Mucosa of stomach (tissue), 1 donor: ENCODE data around the gene KCNE5.
"Not testable (repeated sequence)": the region's sequence is repeated elsewhere in the genome, so short reads cannot be mapped to it uniquely, and the experiment has no call there.

Source experiments
- H3K27me3 ChIP-seq: one replicate; pipeline ENCODE4 v1.7.0; 2013; ENCODE audit warnings: mild to moderate bottlenecking, low read length; ENCODE audit not compliant: control insufficient read depth, insufficient read depth
- H3K36me3 ChIP-seq: one replicate; pipeline ENCODE4 v1.7.0; 2013; ENCODE audit warnings: low read length; ENCODE audit not compliant: control insufficient read depth, insufficient read depth
- H3K4me1 ChIP-seq: one replicate; pipeline ENCODE4 v1.7.0; 2013; ENCODE audit warnings: mild to moderate bottlenecking, low read length; ENCODE audit not compliant: control insufficient read depth, insufficient read depth
- H3K4me3 ChIP-seq: one replicate; pipeline ENCODE4 v1.7.0; 2013; ENCODE audit warnings: low read length
- H3K9ac ChIP-seq: one replicate; pipeline ENCODE4 v1.7.0; 2013; ENCODE audit warnings: mild to moderate bottlenecking, low read length, moderate library complexity
- H3K9me3 ChIP-seq: one replicate; pipeline ENCODE4 v1.7.0; 2013; ENCODE audit warnings: mild to moderate bottlenecking, low read length, moderate library complexity; ENCODE audit not compliant: control insufficient read depth
- donor health status: Pancreatic carcinoma.

The KCNE5 gene

DNA sequence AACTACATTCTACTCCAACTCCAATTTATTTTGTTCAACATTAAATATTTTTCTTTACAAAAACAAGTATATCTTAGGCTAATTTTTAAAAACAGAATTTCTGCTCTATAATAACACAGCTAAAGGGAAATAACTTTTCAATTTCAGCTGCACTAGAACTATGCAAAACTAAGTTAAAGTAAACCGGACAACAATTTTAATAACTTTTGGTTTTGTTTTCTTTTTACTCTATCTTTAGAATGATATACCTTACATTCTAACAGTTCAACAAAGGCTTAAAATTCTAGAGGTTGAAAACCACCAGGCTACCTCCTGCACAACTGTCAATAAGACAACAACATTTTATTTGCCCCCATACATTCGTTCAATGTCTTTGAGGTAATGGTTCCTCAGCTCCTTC is 18.7 kb upstream of the KCNE5 start:
- Histone ChIP-seq H3K36me3 (no peaks in the 10 kb centered on the region), H3K4me1 (no peaks in the 10 kb centered on the region), H3K27me3 (no peaks in the 10 kb centered on the region), H3K9me3 (no peaks in the 10 kb centered on the region), H3K4me3 (no peak overlapping the region), H3K9ac (no peak overlapping the region)

DNA sequence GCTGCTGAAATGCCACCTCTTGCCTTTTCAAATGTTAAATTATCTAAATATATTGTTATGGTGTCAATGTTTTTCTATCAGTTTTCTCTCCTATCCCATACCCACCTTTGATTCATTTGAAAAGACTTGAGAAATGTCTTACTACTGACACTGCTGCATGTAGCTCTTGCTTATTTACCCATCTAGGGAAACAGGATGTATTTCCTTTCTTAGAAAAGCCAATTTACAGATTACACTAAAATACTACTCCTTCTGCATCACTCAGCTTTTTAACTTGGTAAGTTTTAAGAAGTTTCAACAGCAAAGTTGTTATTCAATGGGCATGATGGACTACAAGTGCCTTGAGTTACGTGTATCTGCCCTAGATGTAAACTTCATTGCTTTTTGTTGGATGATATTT is 13.2 kb upstream of the KCNE5 start:
- no peaks in the 10 kb centered on the region for H3K27me3 ChIP-seq

GRCh38 chrX:109637477-109637876 is 12.5 kb upstream of the KCNE5 start:
- H3K27me3 ChIP-seq, H3K36me3 ChIP-seq: not testable (repeated sequence)

More for the DNA sequence above, 13.2 kb upstream of the KCNE5 start:
- Histone ChIP-seq H3K9ac (no peak overlapping the region), H3K9me3 (no peaks in the 10 kb centered on the region), H3K4me3 (no peak overlapping the region), H3K4me1 (no peaks in the 10 kb centered on the region), H3K36me3 (no peaks in the 10 kb centered on the region)

DNA sequence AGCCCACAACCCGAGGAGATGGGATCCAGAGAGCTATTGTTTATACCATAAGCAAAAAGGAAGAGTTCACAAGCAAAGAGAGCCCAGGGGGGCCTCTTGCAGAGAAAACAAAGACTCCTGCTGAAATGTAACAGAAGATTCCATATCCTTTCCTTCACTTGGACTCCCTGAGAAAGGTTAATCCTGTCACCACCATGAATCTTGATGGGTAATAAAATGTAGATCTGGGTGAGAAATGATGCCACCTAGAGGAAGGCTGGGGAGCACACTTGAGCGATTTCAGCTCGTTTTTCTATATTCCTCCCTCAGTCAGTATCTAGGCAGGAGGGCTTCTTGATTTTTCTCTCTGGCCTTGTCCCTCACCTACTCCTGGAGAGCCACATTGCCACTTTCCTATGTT is 10.2 kb upstream of the KCNE5 start:
- no peaks in the 10 kb centered on the region for H3K4me1 ChIP-seq
- no peaks in the 10 kb centered on the region for H3K36me3 ChIP-seq
- H3K9ac ChIP-seq, result no peak overlapping the region
- no peaks in the 10 kb centered on the region for H3K9me3 ChIP-seq
- H3K4me3 ChIP-seq, result no peak overlapping the region
- no peaks in the 10 kb centered on the region for H3K27me3 ChIP-seq

More at GRCh38 chrX:109637477-109637876, 12.5 kb upstream of the KCNE5 start:
- not testable (repeated sequence) for H3K4me3 ChIP-seq, H3K4me1 ChIP-seq, H3K9ac ChIP-seq, H3K9me3 ChIP-seq

DNA sequence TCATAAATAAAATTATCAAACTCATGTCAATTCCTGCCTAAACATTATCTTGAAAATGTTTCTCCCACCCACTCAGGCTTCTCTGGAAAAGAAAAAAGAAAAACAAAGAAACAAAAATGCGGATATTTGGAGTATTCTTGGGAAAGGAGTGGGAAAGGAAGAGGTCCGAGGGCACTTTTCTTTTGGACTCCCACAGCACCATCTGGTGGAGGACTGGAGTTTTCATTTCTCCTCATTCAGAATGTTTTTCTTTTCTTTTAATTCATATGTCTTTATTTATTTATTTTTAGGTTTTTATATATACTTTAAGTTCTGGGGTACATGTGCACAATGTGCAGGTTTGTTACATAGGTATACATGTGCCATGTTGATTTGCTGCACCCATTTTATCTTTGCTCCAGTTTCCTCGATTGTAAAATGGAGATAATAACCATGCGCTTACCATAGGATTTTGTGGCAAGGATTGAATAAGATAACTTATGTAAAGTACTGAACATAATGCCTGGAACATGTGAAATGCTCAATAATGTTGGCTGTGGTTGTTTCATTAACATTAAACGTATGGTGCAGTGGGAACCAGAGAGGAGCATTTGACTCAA is 8.0 kb upstream of the KCNE5 start:
- Histone ChIP-seq H3K9me3 (no peaks in the 10 kb centered on the region), H3K4me1 (no peaks in the 10 kb centered on the region), H3K4me3 (no peak overlapping the region), H3K9ac (no peak overlapping the region), H3K36me3 (no peaks in the 10 kb centered on the region), H3K27me3 (no peaks in the 10 kb centered on the region)

GRCh38 chrX:109629310-109629709 is 4.3 kb upstream of the KCNE5 start:
- Histone ChIP-seq H3K4me1 (no peaks in the 10 kb centered on the region), H3K9ac (no peak overlapping the region), H3K9me3 (no peaks in the 10 kb centered on the region), H3K27me3 (no peaks in the 10 kb centered on the region), H3K36me3 (no peaks in the 10 kb centered on the region), H3K4me3 (no peak overlapping the region)

DNA sequence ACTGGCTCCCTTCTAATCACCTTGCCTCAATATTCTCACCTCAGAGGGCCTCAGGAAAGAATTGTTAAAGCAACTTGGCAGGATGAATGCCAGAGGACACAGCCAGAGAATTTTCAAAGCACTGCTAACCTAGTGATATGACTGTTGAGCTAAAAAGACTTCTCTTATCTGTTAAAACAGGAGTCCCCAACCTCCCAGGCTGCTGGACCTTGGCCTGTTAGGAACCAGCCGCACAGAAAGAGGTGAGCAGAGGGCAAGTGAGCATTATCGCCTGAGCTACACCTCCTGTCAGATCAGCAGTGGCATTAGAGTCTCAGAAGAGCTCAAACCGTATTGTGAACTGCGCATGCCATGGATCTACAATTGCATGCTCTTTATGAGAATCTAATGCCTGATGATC is 1.7 kb upstream of the KCNE5 start:
- Histone ChIP-seq H3K4me3 (no peak overlapping the region), H3K9ac (no peak overlapping the region), H3K4me1 (no peaks in the 10 kb centered on the region), H3K9me3 (no peaks in the 10 kb centered on the region), H3K36me3 (no peaks in the 10 kb centered on the region), H3K27me3 (no peaks in the 10 kb centered on the region)

DNA sequence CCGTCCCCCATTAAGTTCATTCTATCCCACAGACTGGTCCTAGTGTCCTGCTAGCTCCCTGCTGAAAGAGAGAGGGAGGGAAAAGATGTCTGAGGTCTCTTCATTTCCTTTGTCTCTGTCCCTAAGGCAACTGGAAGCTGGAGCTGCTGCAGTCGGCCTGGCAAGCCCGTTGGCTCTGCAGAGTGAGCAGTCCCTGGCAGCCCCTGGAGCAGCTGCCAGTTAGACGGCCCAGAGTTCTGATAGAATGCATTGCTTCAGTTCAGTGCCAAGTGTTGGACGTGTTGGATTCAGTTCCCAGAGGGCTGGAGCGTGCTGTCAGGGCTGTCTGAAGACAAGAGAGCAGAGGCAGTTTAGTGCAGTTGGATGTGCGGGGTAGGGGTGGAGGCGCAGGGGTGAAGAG is 975 bp downstream of the KCNE5 start:
- Histone ChIP-seq H3K9me3 (no peaks in the 10 kb centered on the region), H3K9ac (no peak overlapping the region), H3K4me3 (no peak overlapping the region), H3K4me1 (no peaks in the 10 kb centered on the region), H3K27me3 (no peaks in the 10 kb centered on the region), H3K36me3 (no peaks in the 10 kb centered on the region)

DNA sequence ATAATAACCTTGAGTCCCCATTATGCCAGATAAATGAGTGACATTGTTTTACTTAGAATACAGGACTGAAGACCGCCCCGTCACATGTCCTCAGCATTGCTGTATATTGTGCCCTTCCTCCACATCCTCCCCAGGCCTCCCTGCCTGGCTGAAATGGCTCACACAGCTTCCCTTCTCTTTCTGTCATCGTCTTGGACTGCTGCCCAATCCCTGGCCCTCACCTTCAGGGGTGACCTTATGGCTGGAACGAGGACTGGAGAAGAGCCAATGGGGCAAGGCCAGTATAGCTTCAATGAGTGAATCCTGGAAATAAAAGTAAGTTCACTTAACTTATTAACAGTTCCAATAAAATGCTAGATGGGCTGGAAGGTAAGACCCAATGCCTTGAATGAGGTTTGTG is 2.7 kb downstream of the KCNE5 start:
- Histone ChIP-seq H3K36me3 (no peaks in the 10 kb centered on the region), H3K9ac (no peak overlapping the region), H3K9me3 (no peaks in the 10 kb centered on the region), H3K4me1 (no peaks in the 10 kb centered on the region), H3K27me3 (no peaks in the 10 kb centered on the region), H3K4me3 (no peak overlapping the region)

- no peaks in the 10 kb centered on the region for H3K27me3 ChIP-seq
These were observed 5.2 kb downstream of the KCNE5 start for GRCh38 chrX:109619771-109620170.

DNA sequence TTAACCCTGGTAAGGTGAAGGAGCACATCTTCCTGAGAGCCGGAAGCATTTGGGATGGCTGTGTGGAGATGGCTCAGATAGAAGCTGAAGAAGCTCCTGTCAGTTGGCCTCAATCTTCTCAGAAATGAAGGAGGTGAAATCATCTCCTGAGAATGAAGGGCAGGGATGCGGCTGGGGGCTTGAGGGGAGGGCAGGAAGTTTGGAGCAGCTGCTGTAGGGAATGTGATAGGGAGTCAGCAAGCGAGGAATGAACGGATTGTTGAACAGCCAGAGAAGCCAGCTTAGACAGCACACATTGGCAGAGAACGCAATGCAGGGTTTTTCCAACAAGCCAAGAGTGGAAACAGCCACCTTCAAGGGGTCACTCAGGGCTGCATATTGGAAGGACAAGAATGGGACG is 10.0 kb downstream of the KCNE5 start:
- no peaks in the 10 kb centered on the region for H3K4me1 ChIP-seq
- no peaks in the 10 kb centered on the region for H3K36me3 ChIP-seq
- no peaks in the 10 kb centered on the region for H3K9me3 ChIP-seq
- no peaks in the 10 kb centered on the region for H3K27me3 ChIP-seq
- H3K4me3 ChIP-seq, result no peak overlapping the region
- H3K9ac ChIP-seq, result no peak overlapping the region

More at GRCh38 chrX:109619771-109620170, 5.2 kb downstream of the KCNE5 start:
- Histone ChIP-seq H3K36me3 (no peaks in the 10 kb centered on the region), H3K4me3 (no peak overlapping the region), H3K9ac (no peak overlapping the region), H3K9me3 (no peaks in the 10 kb centered on the region), H3K4me1 (no peaks in the 10 kb centered on the region)

- Histone ChIP-seq H3K9ac (no peak overlapping the region), H3K27me3 (peaks cover 2% of the 10 kb centered on the region), H3K9me3 (no peaks in the 10 kb centered on the region), H3K4me3 (no peak overlapping the region), H3K4me1 (no peaks in the 10 kb centered on the region), H3K36me3 (no peaks in the 10 kb centered on the region)
These were observed 23.5 kb downstream of the KCNE5 start for GRCh38 chrX:109601486-109601885.

GRCh38 chrX:109600237-109600651 is 24.7 kb downstream of the KCNE5 start:
- H3K4me1 ChIP-seq, result no peaks in the 10 kb centered on the region
- H3K36me3 ChIP-seq, result no peaks in the 10 kb centered on the region
- H3K4me3 ChIP-seq, result no peak overlapping the region
- H3K27me3 ChIP-seq, result peaks cover 2% of the 10 kb centered on the region
- no peak overlapping the region for H3K9ac ChIP-seq
- no peaks in the 10 kb centered on the region for H3K9me3 ChIP-seq
